T-helper 1 cell treated with Interleukin-12 subunit alpha and Interleukin-12 subunit beta and Interleukin-4 antibody, amounts not matched to agents 30 μg/mL and 1 μg/mL, for 36 hours (primary cell): Measurements from ENCODE around the gene TRPM1.

Experiments
- H3K27ac Mint-ChIP-seq: one replicate; pipeline ENCODE4 v1.8.0; 2021; ENCODE audit warnings: mild to moderate bottlenecking, mixed read lengths
- H3K27me3 Mint-ChIP-seq: one replicate; pipeline ENCODE4 v1.8.0; 2021; ENCODE audit warnings: low read depth, mixed read lengths
- H3K36me3 Mint-ChIP-seq: one replicate; pipeline ENCODE4 v1.8.0; 2021; ENCODE audit warnings: low read depth, mixed read lengths
- H3K4me1 Mint-ChIP-seq: one replicate; pipeline ENCODE4 v1.8.0; 2021; ENCODE audit warnings: low read depth, mixed read lengths
- H3K4me3 Mint-ChIP-seq: one replicate; pipeline ENCODE4 v1.8.0; 2021; ENCODE audit warnings: mild to moderate bottlenecking, moderate library complexity, mixed read lengths
- H3K9me3 Mint-ChIP-seq: one replicate; pipeline ENCODE4 v1.8.0; 2021; ENCODE audit warnings: mixed read lengths

Gene TRPM1

DNA sequence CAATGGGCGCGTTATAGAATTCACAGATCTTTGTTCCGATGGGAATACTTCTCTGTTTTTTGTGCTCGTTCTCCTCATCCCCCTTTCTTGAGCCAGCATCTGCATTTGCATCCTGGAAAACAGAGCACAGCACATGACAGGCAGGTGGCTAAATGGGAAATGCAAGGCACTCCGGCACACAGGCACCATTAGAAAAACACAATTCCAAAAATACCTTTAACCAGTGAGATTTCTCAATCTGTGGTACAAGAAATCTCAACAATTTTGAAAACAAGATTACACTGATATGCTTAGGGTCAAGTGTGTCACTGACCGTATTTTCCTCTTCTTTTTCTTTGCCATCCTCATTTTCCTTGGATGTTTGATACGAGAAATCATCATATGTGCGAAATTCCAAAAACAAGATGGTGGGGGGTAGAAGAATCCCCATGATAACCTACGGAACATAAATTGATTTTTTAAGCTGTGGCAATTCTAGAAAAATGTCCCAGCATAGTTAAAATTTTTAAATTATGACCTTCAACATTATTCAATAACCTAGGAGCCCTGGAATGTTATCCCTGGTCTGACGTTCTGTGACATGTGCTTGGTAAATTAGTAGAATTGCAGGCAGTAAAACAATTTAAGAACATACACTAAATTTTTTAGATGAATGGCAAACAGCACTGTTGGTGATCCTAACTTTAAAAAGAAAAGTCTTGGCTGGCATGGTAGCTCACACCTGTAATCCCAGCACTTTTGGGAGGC is 63.6 kb downstream of the TRPM1 start:
- H3K4me1 Mint-ChIP-seq = no peaks in the 10 kb centered on the region
- peaks cover 6% of the 10 kb centered on the region for H3K27me3 Mint-ChIP-seq
- no peak overlapping the region for H3K4me3 Mint-ChIP-seq
- no peak overlapping the region for H3K27ac Mint-ChIP-seq
- H3K9me3 Mint-ChIP-seq = no peaks in the 10 kb centered on the region
- H3K36me3 Mint-ChIP-seq = no peaks in the 10 kb centered on the region

DNA sequence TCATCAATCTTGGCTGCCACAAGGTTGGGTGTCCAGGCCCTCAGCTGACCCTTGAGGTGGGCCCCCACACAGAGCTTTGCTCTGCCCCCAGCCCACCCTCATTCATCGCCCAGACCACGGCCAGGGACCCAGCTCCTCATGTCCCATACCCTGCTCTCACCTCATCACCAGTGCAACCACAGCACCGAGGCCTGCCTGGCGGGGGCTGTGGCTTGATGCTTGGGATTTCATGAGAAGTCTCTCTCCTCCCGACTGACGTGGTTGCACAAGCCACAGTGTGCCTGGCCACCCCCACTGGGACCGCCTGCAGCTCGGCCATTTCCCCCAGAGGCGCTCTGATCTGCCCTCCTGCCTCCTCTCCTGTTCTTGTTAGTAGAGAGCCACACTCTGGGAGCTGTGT is 64.7 kb downstream of the TRPM1 start:
- Mint-ChIP-seq H3K27me3 (peaks cover 6% of the 10 kb centered on the region), H3K27ac (no peak overlapping the region), H3K4me3 (no peak overlapping the region), H3K4me1 (peaks cover under 1% of the 10 kb centered on the region), H3K9me3 (no peaks in the 10 kb centered on the region), H3K36me3 (no peaks in the 10 kb centered on the region)

DNA sequence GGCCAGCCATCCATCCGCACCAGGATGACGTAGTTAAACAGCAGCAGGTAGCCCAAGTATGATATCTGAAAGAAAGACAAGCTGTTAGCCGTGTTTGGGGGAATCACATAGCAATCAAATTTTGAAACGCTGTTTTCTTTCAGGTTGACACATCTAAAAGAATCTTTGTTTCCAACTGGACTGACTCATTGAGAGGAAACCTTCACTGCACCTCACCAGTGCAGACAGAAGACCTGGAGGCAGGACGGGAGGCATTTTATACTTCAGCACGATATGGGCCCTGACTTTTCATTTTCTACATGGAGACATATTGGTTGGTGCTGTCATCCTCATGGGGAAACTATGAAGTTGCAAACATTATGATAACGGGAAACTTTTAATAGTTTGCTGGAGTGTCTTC is 65.9 kb downstream of the TRPM1 start:
- Mint-ChIP-seq H3K36me3 (no peaks in the 10 kb centered on the region), H3K27ac (no peak overlapping the region), H3K27me3 (peaks cover 4% of the 10 kb centered on the region), H3K4me1 (peaks cover 4% of the 10 kb centered on the region), H3K9me3 (no peaks in the 10 kb centered on the region), H3K4me3 (no peak overlapping the region)

DNA sequence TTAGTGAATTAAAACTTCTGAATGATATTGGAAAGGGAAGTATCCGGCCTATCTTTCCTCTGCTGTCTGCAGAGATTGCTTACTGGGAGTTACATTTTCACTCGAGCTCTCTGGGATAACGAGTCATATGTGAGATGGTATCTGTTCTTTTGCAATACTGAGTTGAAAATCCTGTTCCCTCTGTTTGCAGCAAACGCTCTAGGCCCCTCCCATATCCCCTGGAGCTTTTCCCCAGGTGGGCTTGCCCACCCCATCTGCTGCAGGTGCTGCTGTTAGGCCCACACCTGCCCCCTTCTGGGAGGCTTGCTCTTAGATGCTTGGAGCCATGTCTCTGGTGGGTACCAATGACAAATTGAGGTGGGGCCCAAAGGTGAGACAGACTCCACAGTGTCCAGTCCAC is 67.4 kb downstream of the TRPM1 start:
- H3K36me3 Mint-ChIP-seq = no peaks in the 10 kb centered on the region
- no peak overlapping the region for H3K4me3 Mint-ChIP-seq
- no peak overlapping the region for H3K27ac Mint-ChIP-seq
- H3K9me3 Mint-ChIP-seq = no peaks in the 10 kb centered on the region
- peaks cover 9% of the 10 kb centered on the region for H3K27me3 Mint-ChIP-seq
- H3K4me1 Mint-ChIP-seq = peaks cover 4% of the 10 kb centered on the region

DNA sequence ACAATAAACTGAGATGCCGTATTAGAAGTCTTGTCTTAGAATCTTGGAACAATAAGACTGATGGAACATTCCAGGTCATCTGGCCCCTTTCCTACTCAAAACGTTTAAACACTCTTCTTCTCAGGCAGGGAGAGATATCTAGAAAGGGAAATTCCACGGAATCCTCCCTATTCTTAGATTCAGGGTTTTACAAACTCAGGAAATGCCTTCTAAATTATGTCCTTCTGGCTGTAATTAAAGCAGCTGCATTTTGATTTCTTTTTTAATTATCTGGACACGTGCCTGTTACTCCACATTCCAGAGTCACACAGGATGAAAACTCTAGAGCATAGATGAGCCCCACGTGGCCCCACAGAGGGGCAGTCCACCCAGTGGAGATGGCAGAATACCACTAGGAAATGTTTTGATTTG is 68.6 kb downstream of the TRPM1 start:
- H3K36me3 Mint-ChIP-seq = no peaks in the 10 kb centered on the region
- H3K4me1 Mint-ChIP-seq = peaks cover 4% of the 10 kb centered on the region
- H3K4me3 Mint-ChIP-seq = no peak overlapping the region
- H3K27me3 Mint-ChIP-seq = peaks cover 21% of the 10 kb centered on the region
- H3K9me3 Mint-ChIP-seq = no peaks in the 10 kb centered on the region
- H3K27ac Mint-ChIP-seq = no peak overlapping the region

DNA sequence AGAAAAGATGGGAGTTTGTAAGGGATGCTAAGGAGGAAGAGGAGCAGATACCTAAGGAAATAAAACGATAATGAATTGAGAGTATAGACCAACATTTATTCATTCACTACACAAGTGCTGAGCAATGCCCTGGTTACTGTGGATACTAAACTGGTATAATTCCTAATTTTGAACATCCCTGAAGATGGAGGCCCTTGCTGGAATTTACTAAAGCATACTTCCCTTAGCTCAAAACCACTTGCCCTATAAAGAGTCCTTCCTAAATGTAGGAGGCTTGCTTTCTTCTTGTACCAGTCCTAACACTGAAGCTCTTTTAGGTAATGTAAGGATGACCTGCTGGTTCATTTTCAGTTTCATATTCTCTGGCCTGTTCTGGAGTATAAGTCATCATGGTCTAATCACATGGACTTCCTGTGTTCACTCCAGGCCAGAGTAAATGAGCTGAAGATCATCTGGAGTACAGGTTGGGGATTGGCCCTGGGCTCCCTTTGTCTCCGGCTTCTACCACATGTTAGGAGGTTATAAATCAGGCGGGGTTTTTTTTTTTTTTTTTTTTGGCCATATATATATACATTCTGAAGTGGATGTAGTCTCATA is 70.0 kb downstream of the TRPM1 start:
- Mint-ChIP-seq H3K27me3 (peaks cover 24% of the 10 kb centered on the region), H3K4me1 (peaks cover 4% of the 10 kb centered on the region), H3K9me3 (no peaks in the 10 kb centered on the region), H3K4me3 (no peak overlapping the region), H3K27ac (no peak overlapping the region), H3K36me3 (no peaks in the 10 kb centered on the region)

DNA sequence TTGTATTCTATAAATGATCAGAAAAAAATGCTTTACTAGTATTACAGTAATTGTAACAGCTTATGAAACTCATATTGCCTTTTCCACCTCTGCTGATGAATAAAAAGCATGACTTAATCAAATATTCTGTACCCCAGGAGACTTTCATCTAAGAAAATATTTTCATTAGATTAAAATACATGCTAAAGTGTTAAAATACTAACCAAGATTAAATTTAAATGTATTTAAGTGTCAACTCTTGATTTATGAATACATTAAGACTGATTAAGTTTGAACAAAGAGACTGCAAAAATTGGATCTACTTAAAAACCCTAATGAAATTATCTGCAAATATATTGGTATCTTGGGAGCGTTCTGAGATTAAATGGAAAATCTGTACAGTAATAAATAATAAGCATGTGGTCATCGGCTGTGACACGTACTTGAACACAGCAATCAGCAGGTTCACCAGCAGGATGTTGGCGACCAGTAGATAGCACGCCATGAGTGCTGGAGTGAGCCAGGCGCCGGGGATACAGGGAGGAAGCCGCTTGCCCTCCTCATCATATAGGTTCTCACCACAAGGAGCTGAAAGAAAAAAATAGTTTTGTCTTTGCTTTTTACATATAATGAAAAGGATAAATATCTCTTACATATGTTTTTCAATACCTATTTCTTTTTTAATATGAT is 73.5 kb downstream of the TRPM1 start:
- H3K9me3 Mint-ChIP-seq = no peaks in the 10 kb centered on the region
- H3K36me3 Mint-ChIP-seq = no peaks in the 10 kb centered on the region
- H3K4me1 Mint-ChIP-seq = peaks cover 5% of the 10 kb centered on the region
- no peak overlapping the region for H3K4me3 Mint-ChIP-seq
- no peak overlapping the region for H3K27ac Mint-ChIP-seq
- peaks cover 26% of the 10 kb centered on the region for H3K27me3 Mint-ChIP-seq

DNA sequence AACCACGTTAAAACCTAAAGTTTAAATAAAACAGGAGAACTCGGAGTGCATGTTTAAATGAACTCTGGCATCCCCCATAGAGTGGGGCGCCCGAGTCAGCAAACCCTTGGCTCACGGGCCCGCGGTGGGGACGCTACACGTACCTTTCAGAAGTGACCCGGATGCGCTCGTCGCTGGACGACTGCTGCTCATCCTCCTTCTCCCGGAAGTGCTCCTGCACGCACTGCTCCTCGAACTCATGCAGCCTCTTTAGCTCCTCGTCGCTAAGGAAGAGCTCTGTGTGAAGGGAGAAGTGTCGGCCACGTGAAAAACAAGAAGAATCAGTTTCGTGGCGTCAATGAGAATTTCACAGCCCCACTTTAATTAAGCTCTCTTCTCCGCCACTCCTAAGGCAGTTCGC is 75.5 kb downstream of the TRPM1 start:
- peaks cover 3% of the 10 kb centered on the region for H3K4me1 Mint-ChIP-seq
- H3K9me3 Mint-ChIP-seq = no peaks in the 10 kb centered on the region
- peaks cover 28% of the 10 kb centered on the region for H3K27me3 Mint-ChIP-seq
- no peak overlapping the region for H3K27ac Mint-ChIP-seq
- H3K4me3 Mint-ChIP-seq = no peak overlapping the region
- H3K36me3 Mint-ChIP-seq = no peaks in the 10 kb centered on the region

DNA sequence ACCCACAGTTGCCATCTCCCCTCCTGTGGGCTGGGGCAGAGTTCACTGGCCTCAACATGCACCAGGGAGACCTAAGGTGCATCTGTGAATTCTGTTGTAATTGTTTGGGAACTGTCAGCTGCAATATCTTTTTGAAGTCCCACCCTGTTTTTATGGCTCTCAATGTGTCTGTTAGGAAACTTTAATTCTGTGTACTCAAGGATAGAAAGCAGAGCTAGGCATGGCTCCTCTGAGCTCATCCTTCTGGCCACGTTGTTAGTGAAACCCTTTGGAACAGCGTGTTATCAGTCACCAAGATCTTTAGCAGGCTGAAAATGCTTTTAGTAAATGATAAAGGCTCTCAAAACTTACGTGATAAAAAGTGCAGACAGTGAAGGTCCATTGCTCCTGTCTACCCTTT is 76.5 kb downstream of the TRPM1 start:
- no peaks in the 10 kb centered on the region for H3K9me3 Mint-ChIP-seq
- peaks cover 3% of the 10 kb centered on the region for H3K4me1 Mint-ChIP-seq
- H3K27me3 Mint-ChIP-seq = peaks cover 27% of the 10 kb centered on the region
- no peak overlapping the region for H3K27ac Mint-ChIP-seq
- no peak overlapping the region for H3K4me3 Mint-ChIP-seq
- no peaks in the 10 kb centered on the region for H3K36me3 Mint-ChIP-seq

DNA sequence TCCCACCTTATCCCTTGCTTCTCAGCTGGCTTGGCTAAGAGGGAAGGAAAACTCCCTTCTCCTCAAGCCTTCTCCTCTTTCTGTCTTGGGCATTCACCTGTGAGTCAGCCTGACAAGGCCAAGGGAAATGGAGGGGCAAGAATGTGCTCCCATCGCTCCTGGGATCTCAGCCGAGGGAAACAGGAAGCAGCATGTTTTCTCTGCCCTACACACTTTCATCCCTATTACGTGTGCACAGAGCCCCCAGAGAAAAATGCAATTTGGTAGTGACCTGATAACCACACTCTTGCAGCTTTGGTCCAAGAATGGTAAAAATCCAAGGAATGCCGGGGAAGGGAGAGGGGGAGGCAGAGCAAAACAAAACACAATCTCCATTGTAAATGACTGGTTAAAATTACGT is 77.2 kb downstream of the TRPM1 start:
- Mint-ChIP-seq H3K4me3 (no peak overlapping the region), H3K36me3 (no peaks in the 10 kb centered on the region), H3K27ac (no peak overlapping the region), H3K27me3 (peaks cover 21% of the 10 kb centered on the region), H3K9me3 (no peaks in the 10 kb centered on the region), H3K4me1 (peaks cover 3% of the 10 kb centered on the region)

DNA sequence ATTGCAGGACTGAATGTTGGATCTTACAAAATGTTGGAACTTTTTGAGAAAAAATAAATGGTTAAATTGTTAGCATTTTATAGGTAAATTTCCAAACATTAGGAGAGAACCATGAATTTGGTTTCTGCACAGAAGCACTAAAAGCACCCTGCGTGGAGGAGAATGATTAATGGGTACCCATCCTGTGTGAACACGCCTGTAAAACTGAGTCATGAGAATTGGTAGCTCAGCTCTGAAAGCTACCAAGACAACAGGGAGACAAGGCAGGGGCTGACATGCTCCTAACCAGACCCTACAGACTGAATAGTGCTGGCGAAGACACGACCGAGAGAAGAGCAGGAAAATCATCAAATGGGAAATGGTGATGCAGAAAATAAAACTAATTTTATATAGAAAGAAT is 77.7 kb downstream of the TRPM1 start:
- Mint-ChIP-seq H3K9me3 (no peaks in the 10 kb centered on the region), H3K27me3 (peaks cover 16% of the 10 kb centered on the region), H3K4me1 (peaks cover 3% of the 10 kb centered on the region), H3K4me3 (no peak overlapping the region), H3K27ac (no peak overlapping the region), H3K36me3 (no peaks in the 10 kb centered on the region)

DNA sequence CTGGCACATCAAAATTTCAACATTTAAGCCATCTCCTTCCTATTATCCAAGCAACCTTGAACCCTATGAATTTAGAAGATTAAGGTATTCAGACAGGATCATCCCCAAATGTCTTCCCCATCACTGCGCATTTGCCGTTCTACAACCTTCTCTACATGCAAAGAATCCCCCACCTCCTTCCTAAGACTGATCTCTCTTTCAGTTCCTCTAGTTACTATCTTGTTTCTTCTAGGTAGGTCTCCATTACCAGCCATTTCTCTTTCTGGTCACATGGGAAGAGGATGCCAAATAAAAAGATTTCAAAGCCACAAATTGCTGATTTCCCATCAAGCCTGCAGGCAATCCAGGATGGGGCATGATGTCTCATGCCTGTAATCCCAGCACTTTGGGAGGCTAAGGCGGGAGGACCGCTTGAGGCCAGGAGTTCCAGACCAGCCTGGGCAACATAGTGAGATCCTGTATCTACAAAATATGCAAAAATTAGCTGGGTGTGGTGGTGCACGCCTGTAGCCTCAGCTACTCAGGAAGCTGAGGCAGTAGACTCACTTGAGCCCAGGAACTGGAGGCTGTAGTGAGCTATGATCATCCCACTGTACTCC is 80.4 kb downstream of the TRPM1 start:
- H3K27me3 Mint-ChIP-seq = peaks cover 4% of the 10 kb centered on the region
- H3K4me3 Mint-ChIP-seq = no peak overlapping the region
- peaks cover 3% of the 10 kb centered on the region for H3K4me1 Mint-ChIP-seq
- no peaks in the 10 kb centered on the region for H3K36me3 Mint-ChIP-seq
- H3K9me3 Mint-ChIP-seq = no peaks in the 10 kb centered on the region
- no peak overlapping the region for H3K27ac Mint-ChIP-seq

DNA sequence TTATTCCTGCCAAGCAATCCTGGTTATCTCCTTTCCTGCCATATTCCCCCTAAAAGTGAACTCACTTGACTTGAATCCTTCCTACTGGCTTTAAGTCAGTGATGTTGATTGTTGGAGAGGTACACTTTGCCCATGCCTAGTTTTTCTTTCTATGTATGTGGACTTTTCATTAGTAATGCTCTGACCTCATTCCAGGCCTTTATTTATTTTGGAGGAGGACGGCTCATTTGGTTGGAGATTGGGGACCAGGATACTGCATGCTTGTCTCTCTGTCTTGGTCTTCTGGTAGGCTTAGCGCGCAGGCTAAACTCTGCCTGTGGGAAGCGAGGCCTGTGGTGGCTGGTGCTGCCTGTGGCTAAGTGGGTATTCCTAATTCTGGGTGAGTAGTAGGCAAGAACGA is 81.0 kb downstream of the TRPM1 start:
- Mint-ChIP-seq H3K9me3 (no peaks in the 10 kb centered on the region), H3K4me3 (no peak overlapping the region), H3K36me3 (no peaks in the 10 kb centered on the region), H3K27ac (no peak overlapping the region), H3K4me1 (peaks cover 3% of the 10 kb centered on the region), H3K27me3 (peaks cover 4% of the 10 kb centered on the region)

DNA sequence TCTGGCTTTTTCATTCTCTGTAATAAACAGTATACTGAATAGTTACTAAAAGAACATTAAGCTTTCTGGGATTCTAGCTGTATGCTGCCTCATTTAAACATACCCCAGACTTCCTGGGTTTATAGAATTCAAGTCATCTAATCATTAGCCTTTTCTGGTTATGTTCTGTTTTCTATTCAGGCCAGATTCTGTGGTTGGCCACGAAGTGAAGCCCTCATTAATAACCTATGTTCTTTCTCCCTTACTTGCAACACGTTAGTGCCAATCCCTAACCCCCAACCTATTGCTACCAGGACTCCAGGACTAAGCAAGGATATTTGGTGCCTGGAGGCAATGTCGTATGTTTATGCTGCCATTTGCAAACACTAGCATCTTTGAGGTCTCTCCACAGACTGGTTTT is 81.5 kb downstream of the TRPM1 start:
- no peaks in the 10 kb centered on the region for H3K36me3 Mint-ChIP-seq
- H3K4me1 Mint-ChIP-seq = peaks cover 5% of the 10 kb centered on the region
- H3K4me3 Mint-ChIP-seq = no peak overlapping the region
- H3K27ac Mint-ChIP-seq = no peak overlapping the region
- no peaks in the 10 kb centered on the region for H3K9me3 Mint-ChIP-seq
- H3K27me3 Mint-ChIP-seq = peaks cover 4% of the 10 kb centered on the region

DNA sequence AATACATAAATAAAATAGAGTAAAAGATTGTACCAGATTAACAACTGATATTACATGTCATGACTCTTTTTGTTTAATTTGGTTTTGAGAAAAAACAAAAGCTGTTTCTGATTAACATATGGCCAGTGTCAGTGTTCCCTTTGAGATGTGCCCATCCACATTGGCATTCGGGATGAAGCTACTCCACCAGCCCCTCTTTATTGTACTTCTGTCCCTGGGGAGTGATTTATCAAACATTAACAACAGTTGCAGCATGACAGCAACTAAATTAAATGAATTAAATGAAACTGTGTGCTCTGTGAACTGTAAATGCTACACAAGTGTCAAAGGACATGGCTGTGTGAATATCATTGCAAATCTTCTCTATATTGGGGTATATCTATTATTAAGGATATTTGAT is 84.2 kb downstream of the TRPM1 start:
- Mint-ChIP-seq H3K36me3 (peaks cover 4% of the 10 kb centered on the region), H3K27ac (no peak overlapping the region), H3K9me3 (peaks cover 11% of the 10 kb centered on the region), H3K4me1 (peaks cover 15% of the 10 kb centered on the region), H3K27me3 (peaks cover 5% of the 10 kb centered on the region), H3K4me3 (no peak overlapping the region)
